ENCODE results near the gene MT1E.

MT1E gene

GRCh38 chr16:56623637-56624036 lies 1.9 kb upstream of the MT1E start:
- DNase-seq: peak in 1 of 51 donors; percentile 7

GRCh38 chr16:56625943-56626654 lies 518 bp downstream of the MT1E start:
- DNase-seq: peak in 2 of 51 donors; percentile 50 to 63

- peak in 1 of 51 donors; percentile 4 for DNase-seq
These were observed 1.1 kb downstream of the MT1E start for GRCh38 chr16:56626685-56627084.

- DNase-seq: no peak
These were observed 3.1 kb downstream of the MT1E start for GRCh38 chr16:56628486-56629350.

- no peak for DNase-seq
These were observed 4.0 kb downstream of the MT1E start for GRCh38 chr16:56629531-56629930.

GRCh38 chr16:56630134-56630533 lies 4.6 kb downstream of the MT1E start:
- no peak for DNase-seq

GRCh38 chr16:56631197-56631596 lies 5.6 kb downstream of the MT1E start:
- DNase-seq: no peak

GRCh38 chr16:56631832-56632155 lies 6.2 kb downstream of the MT1E start:
- no peak for DNase-seq

- DNase-seq: peak in 36 of 51 donors; percentile 28 to 80 (median 60)
These were observed 6.7 kb downstream of the MT1E start, which contains the start of gene MT1M for GRCh38 chr16:56632156-56632847. Gene MT1M (plus strand): TSS chr16:56632659. CDS start chr16:56632732, 73 bp downstream.

GRCh38 chr16:56632848-56633365 lies 7.3 kb downstream of the MT1E start:
- no peak for DNase-seq

GRCh38 chr16:56633535-56633934 lies 8.0 kb downstream of the MT1E start:
- no peak for DNase-seq

- no peak for DNase-seq
These were observed 9.3 kb downstream of the MT1E start for GRCh38 chr16:56634715-56635440.

- no peak for DNase-seq
These were observed 9.9 kb downstream of the MT1E start for GRCh38 chr16:56635441-56635967.

GRCh38 chr16:56636616-56637413 lies 11.2 kb downstream of the MT1E start:
- no peak for DNase-seq

- DNase-seq: peak in 27 of 51 donors; percentile 9 to 55 (median 40)
These were observed 12.5 kb downstream of the MT1E start, which contains the start of gene MT1A for GRCh38 chr16:56637814-56638750. Gene MT1A (plus strand): TSS chr16:56638666. CDS start chr16:56638739, 73 bp downstream.

GRCh38 chr16:56639045-56639444 lies 13.5 kb downstream of the MT1E start:
- no peak for DNase-seq

GRCh38 chr16:56640076-56640475 lies 14.5 kb downstream of the MT1E start:
- no peak for DNase-seq

GRCh38 chr16:56641166-56641565 lies 15.6 kb downstream of the MT1E start:
- DNase-seq: no peak

Measured in hypothalamus (tissue), 51 donors.